Fibroblast of lung (primary cell): ENCODE measurements around the gene MAP3K7CL. TPM values are rescaled to one million over a fixed set of nuclear protein-coding genes. Genes with fewer than 3 reads are reported as not detected.

ENCODE experiments used
- DNase-seq, 2 donors: peaks; one replicate each; pipeline versions ENCODE4 v3.0.0 to v3.0.0-alpha.2; 2010; ENCODE audit warnings: low read depth in 2 of 2
- H2AFZ ChIP-seq: 2 replicates; pipeline ENCODE4 v1.5.1; 2012; ENCODE audit warnings: low read length, control low read depth, inconsistent platforms
- H3K27ac ChIP-seq: 2 replicates; pipeline ENCODE4 v1.5.1; 2011; ENCODE audit warnings: low read length, control low read depth; ENCODE audit not compliant: insufficient read depth
- H3K27me3 ChIP-seq: 2 replicates; pipeline ENCODE4 v1.5.1; 2011; ENCODE audit warnings: mild to moderate bottlenecking, low read length; ENCODE audit not compliant: control insufficient read depth, insufficient read depth
- H3K36me3 ChIP-seq: 2 replicates; pipeline ENCODE4 v1.5.1; 2011; ENCODE audit warnings: low read length; ENCODE audit not compliant: control insufficient read depth, insufficient read depth
- H3K4me1 ChIP-seq: 2 replicates; pipeline ENCODE4 v1.5.1; 2011; ENCODE audit warnings: low read length; ENCODE audit not compliant: control insufficient read depth, insufficient read depth; ENCODE audit errors: extremely low read depth
- H3K4me2 ChIP-seq: 2 replicates; pipeline ENCODE4 v1.5.1; 2011; ENCODE audit warnings: low read length, control low read depth; ENCODE audit not compliant: insufficient read depth; ENCODE audit errors: extremely low read depth
- H3K4me3 ChIP-seq, 4 experiments: fragments of 200-600 bp in 1 of 4; sonication (generic) in 1 of 4; replicated peaks in 1 of 4; 2 replicates each; pipeline ENCODE4 v1.5.1; 2011 to 2016; ENCODE audit warnings: low read length in 4 of 4, low read depth in 3 of 4, mild to moderate bottlenecking in 3 of 4, control low read depth in 2 of 4, inconsistent platforms in 1 of 4, mixed read lengths in 1 of 4; ENCODE audit not compliant: insufficient read depth in 1 of 4; ENCODE audit errors: control extremely low read depth in 1 of 4
- H3K79me2 ChIP-seq: 2 replicates; pipeline ENCODE4 v1.5.1; 2012; ENCODE audit warnings: mild to moderate bottlenecking, low read length, inconsistent platforms; ENCODE audit not compliant: control insufficient read depth, insufficient read depth
- H3K9ac ChIP-seq: 2 replicates; pipeline ENCODE4 v1.5.1; 2011; ENCODE audit warnings: mild to moderate bottlenecking, low read length, control low read depth; ENCODE audit not compliant: insufficient read depth
- H3K9me3 ChIP-seq: 2 replicates; pipeline ENCODE4 v1.5.1; 2012; ENCODE audit warnings: low read depth, low read length; ENCODE audit not compliant: control insufficient read depth, insufficient read depth
- H4K20me1 ChIP-seq: 2 replicates; pipeline ENCODE4 v1.5.1; 2011; ENCODE audit warnings: low read length; ENCODE audit not compliant: control insufficient read depth, insufficient read depth; ENCODE audit errors: extremely low read depth
- EZH2 ChIP-seq: IDR thresholded peaks from 2 replicates; pipeline ENCODE4 v1.5.1; 2012; ENCODE audit warnings: low read length, control low read depth, mild to moderate bottlenecking; ENCODE audit errors: missing control alignments
- polyA plus RNA-seq, 2 donors: library from polyadenylated mRNA; depleted of rRNA in 1 of 2; stranded (reverse) in 1 of 2; unstranded in 1 of 2; fragments of >200 nt; gene quantifications; 2 replicates each; pipeline ENCODE4 v1.2.1, GENCODE V29; 2011 to 2012; ENCODE audit warnings: missing spikeins in 1 of 2
- total RNA-seq: library from RNA; depleted of rRNA; stranded (reverse); fragments of >200 nt; gene quantifications from 2 replicates; pipeline ENCODE4 v1.2.1, GENCODE V29; 2014
- TF ChIP-seq, protein P1 (sequence below), 2 donors: IDR thresholded peaks in 1 of 2; conservative IDR thresholded peaks in 1 of 2; 1 replicate in 1 of 2; 2 replicates in 1 of 2; pipeline ENCODE4 v1.5.1; 2011 to 2012; ENCODE audit warnings: low read length in 2 of 2, control low read depth in 1 of 2, inconsistent platforms in 1 of 2, low read depth in 1 of 2, mild to moderate bottlenecking in 1 of 2

Gene MAP3K7CL
- total and polyA plus RNA-seq, 2 donors (not counting 1 experiment from before 2014, with no cell fraction given): 58.3 to 176 TPM

- DNase-seq: no peak
- TF ChIP-seq EZH2: no peak
- TF ChIP-seq, protein P1, sequence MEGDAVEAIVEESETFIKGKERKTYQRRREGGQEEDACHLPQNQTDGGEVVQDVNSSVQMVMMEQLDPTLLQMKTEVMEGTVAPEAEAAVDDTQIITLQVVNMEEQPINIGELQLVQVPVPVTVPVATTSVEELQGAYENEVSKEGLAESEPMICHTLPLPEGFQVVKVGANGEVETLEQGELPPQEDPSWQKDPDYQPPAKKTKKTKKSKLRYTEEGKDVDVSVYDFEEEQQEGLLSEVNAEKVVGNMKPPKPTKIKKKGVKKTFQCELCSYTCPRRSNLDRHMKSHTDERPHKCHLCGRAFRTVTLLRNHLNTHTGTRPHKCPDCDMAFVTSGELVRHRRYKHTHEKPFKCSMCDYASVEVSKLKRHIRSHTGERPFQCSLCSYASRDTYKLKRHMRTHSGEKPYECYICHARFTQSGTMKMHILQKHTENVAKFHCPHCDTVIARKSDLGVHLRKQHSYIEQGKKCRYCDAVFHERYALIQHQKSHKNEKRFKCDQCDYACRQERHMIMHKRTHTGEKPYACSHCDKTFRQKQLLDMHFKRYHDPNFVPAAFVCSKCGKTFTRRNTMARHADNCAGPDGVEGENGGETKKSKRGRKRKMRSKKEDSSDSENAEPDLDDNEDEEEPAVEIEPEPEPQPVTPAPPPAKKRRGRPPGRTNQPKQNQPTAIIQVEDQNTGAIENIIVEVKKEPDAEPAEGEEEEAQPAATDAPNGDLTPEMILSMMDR (conservative IDR thresholded peaks at IDR 0.05 in 1 of 2, IDR thresholded peaks at IDR 0.05 in 1 of 2; ENCODE audit: low read depth in 1 of 2, low read length in 2 of 2): no peak
- H3K4me2 ChIP-seq: no peak overlapping the region
Observed at GRCh38 chr21:29084372-29084771, 46.1 kb upstream of the MAP3K7CL start.

GRCh38 chr21:29085106-29085752, 45.2 kb upstream of the MAP3K7CL start:
- Histone ChIP-seq H3K36me3 (no peaks in the 10 kb centered on the region), H3K9ac (no peak overlapping the region), H3K79me2 (no peaks in the 10 kb centered on the region)

More at GRCh38 chr21:29084372-29084771, 46.1 kb upstream of the MAP3K7CL start:
- Histone ChIP-seq H3K27me3 (no peaks in the 10 kb centered on the region), H4K20me1 (no peaks in the 10 kb centered on the region), H3K27ac (no peak overlapping the region), H3K9ac (no peak overlapping the region), H3K4me3 (no peak overlapping the region), H2AFZ (no peak overlapping the region), H3K9me3 (no peaks in the 10 kb centered on the region), H3K79me2 (no peaks in the 10 kb centered on the region), H3K4me1 (peaks cover 5% of the 10 kb centered on the region), H3K36me3 (no peaks in the 10 kb centered on the region)

DNA sequence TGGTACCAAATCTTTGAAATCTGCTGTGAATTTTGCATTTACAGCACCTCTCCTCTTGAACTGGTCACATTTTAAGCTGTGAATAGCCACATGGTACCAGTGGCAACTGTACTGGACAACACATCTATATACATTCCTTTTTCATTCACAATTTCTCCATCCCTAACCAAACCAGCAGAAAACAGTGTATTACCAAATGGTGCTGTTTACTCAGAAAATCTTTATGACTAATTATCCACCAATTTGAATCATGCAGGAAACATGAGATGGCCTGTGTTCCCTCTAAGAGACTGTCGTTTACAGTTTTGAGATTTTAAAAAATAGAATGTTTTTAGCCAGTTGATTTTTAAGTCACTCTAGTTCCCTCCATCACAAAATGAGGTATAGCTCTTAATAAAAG, 39.4 kb upstream of the MAP3K7CL start:
- H3K79me2 ChIP-seq: no peaks in the 10 kb centered on the region
- H3K27ac ChIP-seq: peak overlapping the region; percentile 70
- no peaks in the 10 kb centered on the region for H3K27me3 ChIP-seq
- H3K9ac ChIP-seq: no peak overlapping the region
- no peaks in the 10 kb centered on the region for H4K20me1 ChIP-seq
- no peak for TF ChIP-seq EZH2
- TF ChIP-seq, protein P1 (conservative IDR thresholded peaks at IDR 0.05 in 1 of 2, IDR thresholded peaks at IDR 0.05 in 1 of 2; ENCODE audit: low read depth in 1 of 2, low read length in 2 of 2): no peak
- H3K36me3 ChIP-seq: no peaks in the 10 kb centered on the region
- H3K4me3 ChIP-seq: no peak overlapping the region
- no peak overlapping the region for H2AFZ ChIP-seq
- peak; percentile 76 to 83 for DNase-seq
- H3K4me2 ChIP-seq: peak overlapping the region; percentile 19
- H3K4me1 ChIP-seq: peaks cover 9% of the 10 kb centered on the region
- no peaks in the 10 kb centered on the region for H3K9me3 ChIP-seq

More at GRCh38 chr21:29085106-29085752, 45.2 kb upstream of the MAP3K7CL start:
- Histone ChIP-seq H3K4me2 (no peak overlapping the region), H3K27ac (no peak overlapping the region), H3K9me3 (no peaks in the 10 kb centered on the region), H3K4me3 (no peak overlapping the region), H2AFZ (no peak overlapping the region), H3K4me1 (peaks cover 2% of the 10 kb centered on the region), H4K20me1 (no peaks in the 10 kb centered on the region), H3K27me3 (no peaks in the 10 kb centered on the region)
- DNase-seq: no peak
- no peak for TF ChIP-seq EZH2
- TF ChIP-seq, protein P1 (conservative IDR thresholded peaks at IDR 0.05 in 1 of 2, IDR thresholded peaks at IDR 0.05 in 1 of 2; ENCODE audit: low read depth in 1 of 2, low read length in 2 of 2): no peak
